CD4-positive, alpha-beta T cell treated with Interleukin-21 for 1 hour (primary cell): ENCODE data around the gene AP5S1.

ENCODE experiments used
- DNase-seq: peaks from one replicate; pipeline ENCODE4 v3.0.0-alpha.2; 2020

AP5S1 gene

GRCh38 chr20:3847429-3847940, 27.1 kb downstream of the AP5S1 start:
- DNase-seq: peak; percentile 3

GRCh38 chr20:3848565-3848964, 28.2 kb downstream of the AP5S1 start:
- no peak for DNase-seq

GRCh38 chr20:3854462-3854871, 34.1 kb downstream of the AP5S1 start:
- no peak for DNase-seq

GRCh38 chr20:3857405-3857804, 37.1 kb downstream of the AP5S1 start:
- DNase-seq: no peak

- DNase-seq: no peak
Measured at GRCh38 chr20:3858689-3859088, 38.3 kb downstream of the AP5S1 start.

- DNase-seq: no peak
Measured at GRCh38 chr20:3861191-3861590, 40.8 kb downstream of the AP5S1 start.

GRCh38 chr20:3862333-3862732, 42.0 kb downstream of the AP5S1 start:
- no peak for DNase-seq

GRCh38 chr20:3863317-3863716, 43.0 kb downstream of the AP5S1 start:
- no peak for DNase-seq

GRCh38 chr20:3864518-3864917, 44.2 kb downstream of the AP5S1 start:
- DNase-seq: no peak

- DNase-seq: no peak
Measured at GRCh38 chr20:3865152-3865886, 45.0 kb downstream of the AP5S1 start.

- no peak for DNase-seq
Measured at GRCh38 chr20:3865887-3866407, 45.6 kb downstream of the AP5S1 start.

- no peak for DNase-seq
Measured at GRCh38 chr20:3866464-3866863, 46.1 kb downstream of the AP5S1 start.

GRCh38 chr20:3867802-3868201, 47.5 kb downstream of the AP5S1 start:
- DNase-seq: no peak

GRCh38 chr20:3869839-3870634, 49.7 kb downstream of the AP5S1 start:
- DNase-seq: no peak

GRCh38 chr20:3871550-3872265, 51.4 kb downstream of the AP5S1 start:
- no peak for DNase-seq

GRCh38 chr20:3873507-3873906, 53.2 kb downstream of the AP5S1 start:
- DNase-seq: no peak

GRCh38 chr20:3874194-3874844, 54.0 kb downstream of the AP5S1 start:
- DNase-seq: no peak

- no peak for DNase-seq
Measured at GRCh38 chr20:3875378-3875974, 55.1 kb downstream of the AP5S1 start.

- no peak for DNase-seq
Measured at GRCh38 chr20:3876000-3876399, 55.7 kb downstream of the AP5S1 start.

GRCh38 chr20:3876676-3877075, 56.3 kb downstream of the AP5S1 start:
- DNase-seq: no peak
